Measurements from ENCODE around the gene SETD3. TPM values are rescaled to one million over a fixed set of nuclear protein-coding genes. Genes with fewer than 3 reads are reported as not detected.

The SETD3 gene
- total RNA-seq, 1 experiment from 2014 or later: 60.0 TPM

GRCh38 chr14:99380991-99381687 is 99.5 kb downstream of the SETD3 start:
- H3K36me3 ChIP-seq (replicated peaks; ENCODE audit: control insufficient read depth, insufficient read depth, low read length): no peaks in the 10 kb centered on the region
- peak; percentile 44 for DNase-seq
- no peaks in the 10 kb centered on the region for H3K27me3 ChIP-seq (ENCODE audit: control insufficient read depth, insufficient read depth, low read length)
- H3K4me3 ChIP-seq (ENCODE audit: insufficient read depth, low read depth, low read length): no peak overlapping the region

- no peak overlapping the region for H3K4me3 ChIP-seq (ENCODE audit: insufficient read depth, low read depth, low read length)
- DNase-seq: no peak
- no peaks in the 10 kb centered on the region for H3K36me3 ChIP-seq (replicated peaks; ENCODE audit: control insufficient read depth, insufficient read depth, low read length)
- no peaks in the 10 kb centered on the region for H3K27me3 ChIP-seq (ENCODE audit: control insufficient read depth, insufficient read depth, low read length)
Observed at GRCh38 chr14:99380402-99380801, 100.3 kb downstream of the SETD3 start.

- Histone ChIP-seq H3K27me3 (ENCODE audit: control insufficient read depth, insufficient read depth, low read length) (no peaks in the 10 kb centered on the region), H3K4me3 (ENCODE audit: insufficient read depth, low read depth, low read length) (no peak overlapping the region), H3K36me3 (replicated peaks; ENCODE audit: control insufficient read depth, insufficient read depth, low read length) (no peaks in the 10 kb centered on the region)
- no peak for DNase-seq
Observed at GRCh38 chr14:99378782-99379214, 101.9 kb downstream of the SETD3 start.

- no peak for DNase-seq
- H3K4me3 ChIP-seq (ENCODE audit: insufficient read depth, low read depth, low read length): no peak overlapping the region
- H3K36me3 ChIP-seq (replicated peaks; ENCODE audit: control insufficient read depth, insufficient read depth, low read length): no peaks in the 10 kb centered on the region
- no peaks in the 10 kb centered on the region for H3K27me3 ChIP-seq (ENCODE audit: control insufficient read depth, insufficient read depth, low read length)
Observed at GRCh38 chr14:99377951-99378350, 102.7 kb downstream of the SETD3 start.

GRCh38 chr14:99374964-99375363 is 105.7 kb downstream of the SETD3 start:
- Histone ChIP-seq H3K4me3 (ENCODE audit: insufficient read depth, low read depth, low read length) (no peak overlapping the region), H3K36me3 (replicated peaks; ENCODE audit: control insufficient read depth, insufficient read depth, low read length) (no peaks in the 10 kb centered on the region), H3K27me3 (ENCODE audit: control insufficient read depth, insufficient read depth, low read length) (no peaks in the 10 kb centered on the region)
- no peak for DNase-seq

- DNase-seq: peak; percentile 84
- H3K36me3 ChIP-seq (replicated peaks; ENCODE audit: control insufficient read depth, insufficient read depth, low read length): no peaks in the 10 kb centered on the region
- H3K4me3 ChIP-seq (ENCODE audit: insufficient read depth, low read depth, low read length): no peak overlapping the region
- H3K27me3 ChIP-seq (ENCODE audit: control insufficient read depth, insufficient read depth, low read length): no peaks in the 10 kb centered on the region
Observed at GRCh38 chr14:99363616-99364290, 116.9 kb downstream of the SETD3 start.

GRCh38 chr14:99363051-99363450 is 117.6 kb downstream of the SETD3 start:
- Histone ChIP-seq H3K4me3 (ENCODE audit: insufficient read depth, low read depth, low read length) (no peak overlapping the region), H3K36me3 (replicated peaks; ENCODE audit: control insufficient read depth, insufficient read depth, low read length) (no peaks in the 10 kb centered on the region), H3K27me3 (ENCODE audit: control insufficient read depth, insufficient read depth, low read length) (no peaks in the 10 kb centered on the region)
- DNase-seq: no peak

GRCh38 chr14:99361596-99362215 is 119.0 kb downstream of the SETD3 start:
- no peaks in the 10 kb centered on the region for H3K27me3 ChIP-seq (ENCODE audit: control insufficient read depth, insufficient read depth, low read length)
- no peaks in the 10 kb centered on the region for H3K36me3 ChIP-seq (replicated peaks; ENCODE audit: control insufficient read depth, insufficient read depth, low read length)
- DNase-seq: no peak
- H3K4me3 ChIP-seq (ENCODE audit: insufficient read depth, low read depth, low read length): no peak overlapping the region

- no peak for DNase-seq
- Histone ChIP-seq H3K4me3 (ENCODE audit: insufficient read depth, low read depth, low read length) (no peak overlapping the region), H3K36me3 (replicated peaks; ENCODE audit: control insufficient read depth, insufficient read depth, low read length) (no peaks in the 10 kb centered on the region), H3K27me3 (ENCODE audit: control insufficient read depth, insufficient read depth, low read length) (no peaks in the 10 kb centered on the region)
Observed at GRCh38 chr14:99360774-99361595, 119.7 kb downstream of the SETD3 start.

- Histone ChIP-seq H3K4me3 (ENCODE audit: insufficient read depth, low read depth, low read length) (no peak overlapping the region), H3K27me3 (ENCODE audit: control insufficient read depth, insufficient read depth, low read length) (no peaks in the 10 kb centered on the region), H3K36me3 (replicated peaks; ENCODE audit: control insufficient read depth, insufficient read depth, low read length) (no peaks in the 10 kb centered on the region)
- DNase-seq: no peak
Observed at GRCh38 chr14:99359906-99360305, 120.8 kb downstream of the SETD3 start.

- Histone ChIP-seq H3K36me3 (replicated peaks; ENCODE audit: control insufficient read depth, insufficient read depth, low read length) (no peaks in the 10 kb centered on the region), H3K4me3 (ENCODE audit: insufficient read depth, low read depth, low read length) (no peak overlapping the region), H3K27me3 (ENCODE audit: control insufficient read depth, insufficient read depth, low read length) (no peaks in the 10 kb centered on the region)
- no peak for DNase-seq
Observed at GRCh38 chr14:99357916-99358390, 122.7 kb downstream of the SETD3 start.

GRCh38 chr14:99357151-99357915 is 123.3 kb downstream of the SETD3 start:
- Histone ChIP-seq H3K27me3 (ENCODE audit: control insufficient read depth, insufficient read depth, low read length) (no peaks in the 10 kb centered on the region), H3K36me3 (replicated peaks; ENCODE audit: control insufficient read depth, insufficient read depth, low read length) (no peaks in the 10 kb centered on the region), H3K4me3 (ENCODE audit: insufficient read depth, low read depth, low read length) (no peak overlapping the region)
- no peak for DNase-seq

GRCh38 chr14:99356031-99356608 is 124.5 kb downstream of the SETD3 start:
- DNase-seq: no peak

More at GRCh38 chr14:99356031-99356608, 124.5 kb downstream of the SETD3 start:
- Histone ChIP-seq H3K36me3 (replicated peaks; ENCODE audit: control insufficient read depth, insufficient read depth, low read length) (no peaks in the 10 kb centered on the region), H3K4me3 (ENCODE audit: insufficient read depth, low read depth, low read length) (no peak overlapping the region), H3K27me3 (ENCODE audit: control insufficient read depth, insufficient read depth, low read length) (no peaks in the 10 kb centered on the region)

Data from H7 (cell line).